Medulla oblongata (tissue), 1 donor: ENCODE data around the gene SORCS2.

Experiments used
- DNase-seq: peaks from one replicate; pipeline ENCODE4 v3.0.0-alpha.2; 2015; ENCODE audit errors: extremely low spot score

Gene SORCS2

DNA sequence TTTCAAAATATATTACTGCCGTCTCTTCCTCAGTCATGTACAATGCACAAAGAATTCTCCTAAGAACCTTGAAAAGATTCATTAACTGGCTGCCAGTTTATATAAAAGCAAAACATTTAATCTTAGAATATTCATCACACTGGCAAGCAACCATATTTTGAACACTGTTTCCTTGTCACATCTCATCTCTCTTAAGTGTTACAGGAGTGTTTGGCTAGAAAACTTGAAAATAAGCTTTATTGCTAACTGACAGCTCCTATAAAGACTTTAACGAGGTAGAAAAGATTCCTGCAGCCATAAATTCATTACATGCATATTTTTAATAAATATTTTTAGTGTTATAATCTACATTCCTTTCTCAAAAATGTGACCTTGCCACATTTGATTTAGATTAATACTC, 597.7 kb downstream of the SORCS2 start:
- no peak for DNase-seq

DNA sequence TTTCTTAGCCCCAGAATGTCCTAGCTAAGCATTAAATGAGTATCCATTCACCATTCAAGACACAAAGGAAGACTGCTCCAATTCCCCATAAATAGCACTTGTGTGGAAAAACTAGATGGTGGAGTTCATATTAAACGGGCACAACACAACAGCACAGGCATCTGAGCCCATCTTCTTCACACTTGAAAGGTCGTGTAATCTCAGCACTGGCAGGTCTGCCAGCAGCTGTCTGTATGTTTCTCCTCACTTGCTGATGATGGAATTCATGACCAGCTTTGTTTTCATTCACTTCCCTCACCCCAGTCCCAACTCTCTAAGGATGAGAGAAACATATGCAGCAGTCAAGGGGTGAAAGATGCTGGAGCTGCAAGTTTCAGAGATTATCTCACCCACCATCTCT, 598.7 kb downstream of the SORCS2 start:
- DNase-seq = no peak
